ENCODE results near the gene RGS2. TPM values are rescaled to one million over a fixed set of nuclear protein-coding genes. Genes with fewer than 3 reads are reported as not detected.
A peak's percentile ranks its signal among the peaks of the same experiment; 100 is the strongest.

Gene RGS2
- total RNA-seq: 11.9 TPM

GRCh38 chr1:192808518-192809306, at the start of gene RGS2:
Gene RGS2 (plus strand): TSS chr1:192809039. CDS start chr1:192809072, 33 bp downstream.
- Histone ChIP-seq H3K9me3 (no peaks in the 10 kb centered on the region), H3K27me3 (no peaks in the 10 kb centered on the region), H3K27ac (peak within 1 kb of the TSS; percentile 86 to 90), H3K36me3 (peaks cover 0 to 8% of the 10 kb centered on the region in 2 donors), H3K4me3 (peak within 1 kb of the TSS; percentile 73 to 84), H3K4me1 (no peaks in the 10 kb centered on the region)
- peak in 1 of 3 experiments; percentile 41 for TF ChIP-seq CTCF (IDR thresholded peaks at IDR 0.05)
- intact Hi-C loops (cut with DNase I): loop anchor here (1.0 to 5.0 kb wide), 6 partner anchors 18 to 332 kb away; partner anchors contain the start of genes CDC73, GLRX2, RO60 and UCHL5
- DNase-seq (ENCODE audit: low spot score in 2 of 2): peak; percentile 72 to 95

- Histone ChIP-seq H3K9me3 (no peaks in the 10 kb centered on the region), H3K36me3 (no peaks in the 10 kb centered on the region), H3K4me1 (no peaks in the 10 kb centered on the region), H3K4me3 (no peak overlapping the region), H3K27ac (no peak overlapping the region), H3K27me3 (no peaks in the 10 kb centered on the region)
- DNase-seq (ENCODE audit: low spot score in 2 of 2): no peak
- intact Hi-C loops (cut with DNase I): no loop called here
- no peak for TF ChIP-seq CTCF (IDR thresholded peaks at IDR 0.05)
Observed at GRCh38 chr1:192759104-192759503, 49.7 kb upstream of the RGS2 start.

- no peaks in the 10 kb centered on the region for H3K36me3 ChIP-seq
- no peak overlapping the region for H3K4me3 ChIP-seq
- H3K27me3 ChIP-seq: no peaks in the 10 kb centered on the region
- H3K9me3 ChIP-seq: no peaks in the 10 kb centered on the region
- no peak for DNase-seq (ENCODE audit: low spot score in 2 of 2)
- H3K4me1 ChIP-seq: no peaks in the 10 kb centered on the region
- no peak overlapping the region for H3K27ac ChIP-seq
- intact Hi-C loops (cut with DNase I): no loop called here
- TF ChIP-seq CTCF (IDR thresholded peaks at IDR 0.05): no peak
Observed at GRCh38 chr1:192762265-192762664, 46.6 kb upstream of the RGS2 start.

- Histone ChIP-seq H3K27ac (no peak overlapping the region), H3K9me3 (no peaks in the 10 kb centered on the region), H3K36me3 (no peaks in the 10 kb centered on the region), H3K27me3 (no peaks in the 10 kb centered on the region), H3K4me1 (no peaks in the 10 kb centered on the region), H3K4me3 (no peak overlapping the region)
- no peak for DNase-seq (ENCODE audit: low spot score in 2 of 2)
- intact Hi-C loops (cut with DNase I): no loop called here
- TF ChIP-seq CTCF (IDR thresholded peaks at IDR 0.05): no peak
Observed at GRCh38 chr1:192763243-192763642, 45.6 kb upstream of the RGS2 start.

GRCh38 chr1:192763756-192764155, 45.1 kb upstream of the RGS2 start:
- intact Hi-C loops (cut with DNase I): no loop called here
- no peak for TF ChIP-seq CTCF (IDR thresholded peaks at IDR 0.05)
- H3K4me1 ChIP-seq: no peaks in the 10 kb centered on the region
- no peak overlapping the region for H3K27ac ChIP-seq
- no peaks in the 10 kb centered on the region for H3K27me3 ChIP-seq
- no peak for DNase-seq (ENCODE audit: low spot score in 2 of 2)
- no peaks in the 10 kb centered on the region for H3K9me3 ChIP-seq
- no peaks in the 10 kb centered on the region for H3K36me3 ChIP-seq
- no peak overlapping the region for H3K4me3 ChIP-seq
